ENCODE measurements around the gene ERLEC1.

ERLEC1 gene

DNA sequence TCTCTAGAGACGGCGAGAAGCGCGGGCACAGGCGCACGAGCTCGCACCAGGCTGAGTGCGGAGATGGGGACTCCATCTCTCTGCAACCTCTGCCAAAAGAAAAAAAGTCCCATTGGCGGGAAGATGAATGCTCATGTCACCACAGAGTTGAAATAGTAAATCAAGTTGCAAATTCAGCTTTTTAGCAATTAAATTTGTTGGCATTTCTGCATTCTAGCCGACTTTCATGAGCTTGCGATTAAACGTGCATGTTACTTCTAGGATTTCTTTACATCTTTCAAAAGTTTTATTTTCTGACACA, 18.7 kb upstream of the ERLEC1 start:
- H3K9me3 Mint-ChIP-seq, result no peaks in the 10 kb centered on the region
- H3K4me3 Mint-ChIP-seq, result peak overlapping the region; percentile 94
- no peaks in the 10 kb centered on the region for H3K27me3 Mint-ChIP-seq
- H3K27ac Mint-ChIP-seq, result peak overlapping the region; percentile 92
- H3K4me1 Mint-ChIP-seq (ENCODE audit: low read depth), result peaks cover 44% of the 10 kb centered on the region
- H3K36me3 Mint-ChIP-seq (ENCODE audit: low read depth), result peaks cover 53% of the 10 kb centered on the region

DNA sequence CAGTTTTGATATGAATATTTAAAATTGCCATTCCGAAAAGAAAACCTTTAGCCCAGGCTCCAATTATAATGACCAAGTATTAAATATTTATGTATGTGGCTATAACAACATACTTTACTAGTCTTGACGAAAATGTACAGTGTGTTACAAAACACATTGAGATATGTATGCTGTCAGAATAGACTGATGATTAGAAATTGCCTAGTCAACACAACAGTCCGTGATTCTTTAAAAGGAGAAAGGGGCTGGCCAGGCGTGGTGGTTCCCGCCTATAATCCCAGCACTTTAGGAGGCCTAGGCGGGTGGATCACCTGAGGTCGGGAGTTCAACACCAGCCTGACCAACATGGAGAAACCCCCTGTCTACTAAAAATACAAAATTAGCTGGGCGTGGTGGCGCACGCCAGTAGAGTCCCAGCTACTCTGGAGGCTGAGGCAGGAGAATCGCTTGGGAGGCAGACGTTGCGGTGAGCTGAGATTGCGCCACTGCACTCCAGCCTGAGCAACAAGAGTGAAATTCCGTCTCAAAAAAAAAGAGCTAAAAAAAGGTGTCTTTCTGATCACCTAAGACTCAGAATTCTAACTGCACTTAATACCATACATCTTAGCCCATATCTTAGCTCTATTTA, 17.4 kb upstream of the ERLEC1 start:
- H3K27ac Mint-ChIP-seq, result no peak overlapping the region
- no peaks in the 10 kb centered on the region for H3K9me3 Mint-ChIP-seq
- H3K4me3 Mint-ChIP-seq, result peak overlapping the region; percentile 94

DNA sequence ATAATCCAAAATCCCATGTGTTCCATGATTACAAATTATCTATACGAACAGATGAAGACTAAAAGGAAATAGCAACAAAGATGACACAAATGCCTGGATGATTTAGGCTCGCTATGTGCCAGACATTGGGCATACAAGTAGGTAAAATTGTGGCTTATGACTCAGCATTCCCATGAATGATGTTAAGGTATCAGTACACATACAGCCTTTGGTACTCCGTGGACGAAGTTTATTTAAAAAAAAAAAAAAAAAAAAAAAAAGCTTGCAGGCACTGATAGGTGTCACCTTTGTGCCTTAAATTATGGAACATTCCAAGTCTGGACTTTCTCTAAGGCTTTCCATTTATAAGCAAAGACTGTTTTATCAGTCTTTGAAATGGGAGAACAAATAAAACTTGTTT, 16.6 kb upstream of the ERLEC1 start:
- Mint-ChIP-seq H3K4me1 (ENCODE audit: low read depth) (peaks cover 48% of the 10 kb centered on the region), H3K4me3 (peak overlapping the region; percentile 44)

More for the DNA sequence above, 17.4 kb upstream of the ERLEC1 start:
- Mint-ChIP-seq H3K36me3 (ENCODE audit: low read depth) (peaks cover 50% of the 10 kb centered on the region), H3K4me1 (ENCODE audit: low read depth) (peaks cover 48% of the 10 kb centered on the region), H3K27me3 (no peaks in the 10 kb centered on the region)

DNA sequence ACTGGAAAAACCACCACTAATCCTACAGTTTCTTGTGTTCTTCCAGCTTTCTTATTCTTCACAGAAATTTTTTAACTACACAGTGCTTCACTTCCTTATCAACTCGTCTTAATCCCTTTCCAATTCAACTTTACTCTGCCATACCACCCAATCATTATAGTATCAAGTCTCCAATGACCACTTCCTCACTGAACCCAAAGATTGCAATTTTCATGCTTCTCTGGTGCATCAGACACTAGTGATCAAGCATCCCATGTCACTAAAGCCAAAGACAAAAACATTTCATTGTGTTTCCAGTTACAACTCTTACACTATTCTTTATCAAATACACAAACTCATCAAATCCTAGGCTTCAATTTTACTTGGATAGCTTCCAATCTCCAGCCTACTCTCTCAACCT, 9.7 kb upstream of the ERLEC1 start:
- Mint-ChIP-seq H3K27me3 (no peaks in the 10 kb centered on the region), H3K9me3 (no peaks in the 10 kb centered on the region), H3K4me1 (ENCODE audit: low read depth) (peaks cover 25% of the 10 kb centered on the region), H3K36me3 (ENCODE audit: low read depth) (peaks cover 60% of the 10 kb centered on the region), H3K27ac (peak overlapping the region; percentile 8), H3K4me3 (no peak overlapping the region)

More for the DNA sequence above, 16.6 kb upstream of the ERLEC1 start:
- H3K9me3 Mint-ChIP-seq, result no peaks in the 10 kb centered on the region
- H3K36me3 Mint-ChIP-seq (ENCODE audit: low read depth), result peaks cover 44% of the 10 kb centered on the region
- peak overlapping the region; percentile 69 for H3K27ac Mint-ChIP-seq
- H3K27me3 Mint-ChIP-seq, result no peaks in the 10 kb centered on the region

DNA sequence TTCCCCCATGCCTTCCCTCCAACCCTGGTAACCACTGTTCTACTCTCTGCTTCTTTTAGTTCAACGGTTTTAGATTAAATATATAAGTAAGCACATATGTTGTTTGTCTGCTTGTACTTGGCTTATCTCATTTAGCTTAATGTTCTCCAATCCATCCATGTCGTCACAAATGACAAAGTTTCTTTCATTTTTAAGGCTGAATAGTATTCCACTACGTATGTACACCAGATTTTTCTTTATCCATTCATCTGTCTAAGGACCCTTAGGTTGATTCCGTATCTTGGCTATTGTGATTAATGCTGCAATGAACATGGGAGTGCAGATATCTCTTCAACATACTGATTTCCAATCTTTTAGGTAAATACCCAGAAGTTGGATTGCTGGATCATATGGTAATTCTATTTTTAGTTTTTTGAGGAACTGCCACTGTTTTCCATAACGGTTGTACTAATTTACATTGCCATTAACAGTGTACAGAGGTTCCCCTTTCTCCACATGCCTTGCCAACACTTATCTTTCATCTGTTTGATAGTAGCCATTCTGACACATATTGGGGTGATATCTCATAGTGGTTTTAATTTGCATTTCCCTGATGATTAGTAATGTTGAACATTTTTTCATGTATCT, 8.2 kb upstream of the ERLEC1 start:
- peaks cover 63% of the 10 kb centered on the region for H3K36me3 Mint-ChIP-seq (ENCODE audit: low read depth)
- H3K9me3 Mint-ChIP-seq, result no peaks in the 10 kb centered on the region
- H3K27me3 Mint-ChIP-seq, result no peaks in the 10 kb centered on the region
- peaks cover 30% of the 10 kb centered on the region for H3K4me1 Mint-ChIP-seq (ENCODE audit: low read depth)
- H3K27ac Mint-ChIP-seq, result no peak overlapping the region
- no peak overlapping the region for H3K4me3 Mint-ChIP-seq

DNA sequence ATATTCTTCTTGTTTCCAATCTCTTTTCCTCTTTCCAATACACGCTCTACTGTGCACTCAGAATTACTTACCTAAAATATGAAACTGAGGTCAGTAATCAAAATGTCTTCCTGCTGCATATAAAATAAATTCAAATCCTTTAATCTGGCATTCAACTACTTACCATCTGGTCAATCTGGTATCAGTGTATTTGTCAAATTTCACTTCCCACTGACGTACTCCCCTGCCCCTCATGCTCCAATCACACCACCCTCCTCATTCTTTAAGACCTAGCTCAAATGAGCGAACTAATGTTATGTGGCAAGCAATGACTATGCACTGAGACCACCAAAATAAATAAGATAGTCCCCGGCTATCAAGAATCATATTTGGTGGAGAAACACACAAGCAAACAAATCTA, 6.8 kb upstream of the ERLEC1 start:
- Mint-ChIP-seq H3K27me3 (no peaks in the 10 kb centered on the region), H3K9me3 (no peaks in the 10 kb centered on the region), H3K4me1 (ENCODE audit: low read depth) (peaks cover 40% of the 10 kb centered on the region), H3K4me3 (no peak overlapping the region), H3K36me3 (ENCODE audit: low read depth) (peaks cover 57% of the 10 kb centered on the region), H3K27ac (peak overlapping the region; percentile 23)

DNA sequence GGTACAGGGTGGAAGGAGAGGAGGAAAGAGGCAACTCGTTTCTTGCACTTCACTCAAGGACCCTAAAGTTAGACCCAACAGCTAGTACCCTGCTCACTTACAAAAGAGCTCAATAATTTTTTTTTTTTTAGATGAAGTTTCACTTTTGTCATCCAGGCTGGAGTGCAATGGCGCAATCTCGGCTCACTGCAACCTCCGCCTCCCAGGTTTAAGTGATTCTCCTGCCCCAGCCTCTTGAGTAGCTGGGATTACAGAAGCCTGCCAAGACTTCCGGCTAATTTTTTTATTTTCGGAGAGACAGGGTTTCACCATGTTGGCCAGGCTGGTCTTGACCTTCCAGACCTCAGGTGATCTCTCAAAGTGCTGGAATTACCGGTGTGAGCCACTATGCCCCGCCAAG, 4.2 kb upstream of the ERLEC1 start:
- Mint-ChIP-seq H3K4me1 (ENCODE audit: low read depth) (peaks cover 42% of the 10 kb centered on the region), H3K36me3 (ENCODE audit: low read depth) (peaks cover 46% of the 10 kb centered on the region), H3K27me3 (no peaks in the 10 kb centered on the region), H3K4me3 (no peak overlapping the region), H3K27ac (no peak overlapping the region), H3K9me3 (no peaks in the 10 kb centered on the region)

DNA sequence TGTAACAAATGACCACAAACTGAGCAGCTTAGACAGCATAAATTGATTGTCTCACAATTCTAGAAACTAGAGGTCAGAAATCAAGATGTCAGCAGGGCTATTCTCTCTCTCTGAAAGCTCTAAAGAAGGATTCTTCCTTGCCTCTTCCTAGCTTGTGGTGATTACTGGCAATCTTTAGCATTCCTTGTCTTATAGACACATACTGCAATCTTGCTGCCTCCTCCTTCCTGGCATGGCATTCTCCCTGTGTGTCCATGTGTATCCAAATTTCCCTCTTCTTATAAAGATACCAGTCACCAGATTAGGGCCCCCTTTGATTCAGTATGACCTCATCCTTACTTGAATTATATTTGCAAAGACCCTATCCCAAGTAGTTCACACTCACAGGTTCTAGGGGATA, 2.4 kb upstream of the ERLEC1 start:
- no peaks in the 10 kb centered on the region for H3K27me3 Mint-ChIP-seq
- H3K4me1 Mint-ChIP-seq (ENCODE audit: low read depth), result peaks cover 44% of the 10 kb centered on the region

DNA sequence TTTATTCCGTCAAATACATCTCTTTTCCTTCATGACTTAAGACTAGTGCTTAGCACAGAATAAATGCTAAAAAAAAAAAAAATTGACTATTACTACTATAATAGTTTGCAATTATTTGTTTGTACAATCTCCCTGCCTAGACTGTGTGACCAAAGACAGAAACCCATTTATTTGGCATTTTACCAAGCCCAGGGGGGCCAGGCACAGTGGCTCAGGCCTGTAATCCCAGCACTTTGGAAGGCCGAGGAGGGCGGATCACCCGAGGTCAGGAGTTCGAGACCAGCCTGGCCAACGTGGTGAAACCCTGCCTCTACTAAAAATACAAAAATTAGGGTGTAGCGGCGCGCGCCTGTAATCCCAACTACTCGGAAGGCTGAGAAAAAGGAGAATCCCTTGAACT, 1.5 kb upstream of the ERLEC1 start:
- Mint-ChIP-seq H3K27me3 (no peaks in the 10 kb centered on the region), H3K4me3 (peak overlapping the region; percentile 97), H3K27ac (peak overlapping the region; percentile 29), H3K36me3 (ENCODE audit: low read depth) (peaks cover 26% of the 10 kb centered on the region), H3K9me3 (no peaks in the 10 kb centered on the region), H3K4me1 (ENCODE audit: low read depth) (peaks cover 48% of the 10 kb centered on the region)

More for the DNA sequence above, 2.4 kb upstream of the ERLEC1 start:
- Mint-ChIP-seq H3K36me3 (ENCODE audit: low read depth) (peaks cover 34% of the 10 kb centered on the region), H3K9me3 (no peaks in the 10 kb centered on the region), H3K27ac (peak overlapping the region; percentile 73), H3K4me3 (peak overlapping the region; percentile 97)

DNA sequence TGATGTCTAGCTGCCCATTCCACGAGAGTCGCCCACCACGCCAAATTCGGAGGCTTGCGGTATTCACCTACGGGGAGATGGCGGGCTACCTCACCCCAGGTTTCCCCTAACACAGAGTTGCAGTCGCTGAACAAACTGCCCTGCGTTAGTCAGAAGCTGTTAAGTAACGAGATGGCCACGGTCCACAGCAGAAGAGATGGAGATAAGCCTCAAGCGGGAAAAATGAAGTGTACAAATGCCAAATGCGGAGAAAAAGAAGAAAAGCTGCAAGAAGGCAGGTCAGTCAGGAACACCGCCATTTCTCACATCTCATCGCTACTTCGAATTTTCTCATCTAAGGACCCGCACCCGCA, 516 bp upstream of the ERLEC1 start:
- Mint-ChIP-seq H3K27ac (peak overlapping the region; percentile 94), H3K4me3 (peak overlapping the region; percentile 97), H3K36me3 (ENCODE audit: low read depth) (peaks cover 26% of the 10 kb centered on the region), H3K4me1 (ENCODE audit: low read depth) (peaks cover 56% of the 10 kb centered on the region), H3K27me3 (no peaks in the 10 kb centered on the region), H3K9me3 (no peaks in the 10 kb centered on the region)

DNA sequence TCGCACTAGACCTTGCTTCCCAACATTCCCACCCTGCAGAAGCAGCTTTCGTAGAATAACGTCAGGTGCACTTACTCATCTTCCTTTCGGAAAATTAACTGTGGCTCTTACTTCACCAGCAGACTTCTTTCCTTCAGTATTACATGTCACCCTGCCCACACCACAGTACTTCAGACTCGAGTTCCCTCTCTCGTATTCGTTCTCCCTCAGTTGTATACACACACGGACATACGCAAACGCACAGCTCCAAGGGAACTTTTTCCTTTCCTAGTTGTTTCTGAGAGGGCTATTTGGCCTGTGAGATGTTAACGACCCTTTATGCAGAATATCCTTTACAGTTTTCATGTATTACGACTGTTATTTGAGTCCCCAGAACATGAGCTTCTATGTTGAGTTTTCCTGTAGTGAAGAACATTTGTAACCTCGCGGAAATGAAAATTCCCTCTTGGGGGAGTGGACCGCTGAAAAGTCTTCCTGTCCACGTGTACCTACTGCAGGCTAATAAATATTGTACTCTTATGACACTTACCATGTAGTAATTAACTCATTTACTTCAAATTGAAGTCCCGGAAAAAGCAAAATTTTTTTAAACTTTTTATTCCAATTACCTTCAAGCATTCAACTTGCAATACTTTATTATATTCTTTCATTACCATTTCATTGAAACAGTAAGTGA, 908 bp downstream of the ERLEC1 start:
- H3K9me3 Mint-ChIP-seq, result no peaks in the 10 kb centered on the region
- peaks cover 14% of the 10 kb centered on the region for H3K36me3 Mint-ChIP-seq (ENCODE audit: low read depth)
- H3K4me3 Mint-ChIP-seq, result peak overlapping the region; percentile 97
- peak overlapping the region; percentile 97 for H3K27ac Mint-ChIP-seq
- peaks cover 58% of the 10 kb centered on the region for H3K4me1 Mint-ChIP-seq (ENCODE audit: low read depth)
- no peaks in the 10 kb centered on the region for H3K27me3 Mint-ChIP-seq

DNA sequence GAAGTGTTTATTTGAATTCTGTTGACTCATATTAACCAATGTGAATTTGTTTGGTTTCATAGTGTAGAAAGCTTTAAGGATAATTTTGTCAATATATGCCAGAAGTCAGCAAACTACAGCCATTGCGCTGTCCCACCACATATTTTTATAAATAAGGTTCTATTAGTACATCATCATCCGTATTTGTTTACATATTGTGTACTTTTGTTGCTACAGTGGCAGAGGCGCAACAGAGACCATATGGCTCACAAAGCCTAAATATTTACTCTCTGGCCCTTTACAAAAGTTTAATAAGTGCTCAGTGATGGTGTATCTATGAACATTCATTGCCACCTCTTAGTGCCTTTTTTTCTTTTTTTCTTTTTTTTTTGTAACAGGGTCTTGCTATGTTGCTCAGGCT, 6.4 kb downstream of the ERLEC1 start:
- H3K27me3 Mint-ChIP-seq, result no peaks in the 10 kb centered on the region
- H3K27ac Mint-ChIP-seq, result no peak overlapping the region
- no peak overlapping the region for H3K4me3 Mint-ChIP-seq
- H3K4me1 Mint-ChIP-seq (ENCODE audit: low read depth), result peaks cover 21% of the 10 kb centered on the region
- H3K36me3 Mint-ChIP-seq (ENCODE audit: low read depth), result peaks cover 9% of the 10 kb centered on the region
- H3K9me3 Mint-ChIP-seq, result no peaks in the 10 kb centered on the region

DNA sequence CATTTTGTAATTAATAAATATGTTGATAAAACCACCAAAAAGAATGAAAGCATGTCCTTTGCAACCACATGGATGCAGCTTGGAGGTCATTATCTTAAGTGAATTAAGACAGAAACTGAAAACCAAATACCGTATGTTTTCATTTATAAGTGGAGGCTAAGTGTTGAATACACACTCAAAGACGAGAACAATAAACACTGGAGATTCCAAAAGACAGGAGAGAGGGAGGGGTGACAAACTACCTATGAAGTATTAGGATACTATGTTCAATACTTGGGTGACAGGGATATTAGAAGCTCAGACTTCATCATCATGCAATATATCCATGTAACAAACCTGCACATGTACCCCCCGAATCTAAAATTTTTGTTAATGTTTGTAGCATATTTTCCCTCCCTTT, 7.0 kb downstream of the ERLEC1 start:
- Mint-ChIP-seq H3K27me3 (no peaks in the 10 kb centered on the region), H3K4me1 (ENCODE audit: low read depth) (peaks cover 15% of the 10 kb centered on the region), H3K36me3 (ENCODE audit: low read depth) (peaks cover 11% of the 10 kb centered on the region), H3K4me3 (no peak overlapping the region), H3K27ac (no peak overlapping the region), H3K9me3 (no peaks in the 10 kb centered on the region)

DNA sequence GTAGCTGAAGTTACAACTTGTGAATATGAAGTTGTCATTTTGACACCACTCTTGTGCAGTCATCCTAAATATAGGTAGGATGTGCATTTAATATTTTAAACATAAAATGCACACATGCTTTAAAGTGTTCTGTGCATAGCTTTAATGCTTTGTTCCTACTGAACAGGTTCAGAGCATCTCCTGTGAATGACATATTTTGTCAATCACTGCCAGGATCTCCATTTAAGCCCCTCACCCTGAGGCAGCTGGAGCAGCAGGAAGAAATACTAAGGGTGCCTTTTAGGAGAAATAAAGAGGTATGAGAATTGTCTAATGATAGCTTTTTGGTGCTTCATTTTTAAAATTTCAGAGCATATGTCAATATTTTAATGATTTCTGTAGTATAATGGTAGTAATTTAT, 14.7 kb downstream of the ERLEC1 start:
- H3K27me3 Mint-ChIP-seq, result no peaks in the 10 kb centered on the region
- no peak overlapping the region for H3K4me3 Mint-ChIP-seq
- no peak overlapping the region for H3K27ac Mint-ChIP-seq
- H3K9me3 Mint-ChIP-seq, result no peaks in the 10 kb centered on the region
- no peaks in the 10 kb centered on the region for H3K4me1 Mint-ChIP-seq (ENCODE audit: low read depth)
- H3K36me3 Mint-ChIP-seq (ENCODE audit: low read depth), result peaks cover 47% of the 10 kb centered on the region

DNA sequence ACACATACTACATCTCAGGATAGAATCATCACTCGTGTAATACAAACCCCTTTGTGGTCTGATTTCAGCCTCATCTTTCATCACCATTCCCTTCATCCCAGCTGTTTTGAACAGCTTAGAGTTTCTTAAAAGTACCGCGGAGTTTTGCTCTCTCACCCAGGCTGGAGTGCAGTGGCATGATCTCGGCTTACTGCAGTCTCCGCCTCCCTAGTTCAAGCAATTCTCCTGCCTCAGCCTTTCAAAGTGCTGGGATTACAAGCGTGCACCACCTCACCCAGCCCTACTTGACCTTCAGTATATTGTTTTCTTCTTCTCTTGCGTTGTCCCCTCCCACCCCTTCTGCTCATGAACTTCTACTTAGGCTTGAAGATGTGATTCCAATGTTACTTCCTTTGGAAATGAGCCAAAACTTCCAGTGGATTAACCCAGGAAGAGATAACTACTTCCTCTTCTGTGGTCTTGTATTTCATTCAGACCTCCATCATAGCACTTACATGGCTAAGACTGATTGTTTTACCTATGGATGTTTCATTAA, 15.8 kb downstream of the ERLEC1 start:
- H3K4me1 Mint-ChIP-seq (ENCODE audit: low read depth), result no peaks in the 10 kb centered on the region
- no peak overlapping the region for H3K27ac Mint-ChIP-seq
- no peak overlapping the region for H3K4me3 Mint-ChIP-seq
- H3K9me3 Mint-ChIP-seq, result no peaks in the 10 kb centered on the region
- no peaks in the 10 kb centered on the region for H3K27me3 Mint-ChIP-seq
- peaks cover 53% of the 10 kb centered on the region for H3K36me3 Mint-ChIP-seq (ENCODE audit: low read depth)

All from stimulated activated naive CD8-positive, alpha-beta T cell treated with anti-CD3 and anti-CD28 coated beads, Interleukin-15, Interleukin-2, amounts not matched to agents 100 ng/mL and 50 ng/mL, for 24 hours (primary cell).